DND-41 (cell line): ENCODE results near the gene PAAF1.

ENCODE experiments used
- EZH2 ChIP-seq: IDR thresholded peaks from 3 replicates; pipeline ENCODE4 v1.6.1; 2012; ENCODE audit warnings: borderline replicate concordance, low read depth, mild to moderate bottlenecking, moderate library complexity, low read length, inconsistent platforms; ENCODE audit not compliant: severe bottlenecking
- TF ChIP-seq, protein P1 (sequence below): IDR thresholded peaks from 2 replicates; pipeline ENCODE4 v1.5.1; 2012; ENCODE audit warnings: borderline replicate concordance, low read length, moderate library complexity, mild to moderate bottlenecking; ENCODE audit not compliant: poor library complexity, severe bottlenecking; ENCODE audit errors: extremely low read depth

DNA sequence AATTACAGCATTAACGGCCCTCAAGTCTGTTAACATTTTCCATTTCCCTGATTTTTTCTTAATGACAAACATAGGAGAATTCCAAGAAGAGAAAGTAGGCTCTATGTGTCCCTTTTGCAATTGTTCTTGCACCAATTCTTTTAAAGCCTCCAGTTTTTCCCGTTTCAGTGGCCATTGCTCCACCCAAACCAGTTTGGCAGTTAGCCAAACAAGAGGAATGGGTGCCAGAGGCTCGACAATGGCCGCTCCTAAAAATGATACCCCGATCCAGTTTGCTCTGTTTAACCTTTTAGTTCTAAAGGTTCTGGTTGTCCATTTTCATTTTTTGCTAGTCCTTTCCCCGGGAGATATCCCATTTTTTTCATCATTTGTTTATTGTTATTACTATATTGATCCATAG is 67.3 kb downstream of the PAAF1 start:
- no peak for TF ChIP-seq EZH2
- TF ChIP-seq, protein P1, sequence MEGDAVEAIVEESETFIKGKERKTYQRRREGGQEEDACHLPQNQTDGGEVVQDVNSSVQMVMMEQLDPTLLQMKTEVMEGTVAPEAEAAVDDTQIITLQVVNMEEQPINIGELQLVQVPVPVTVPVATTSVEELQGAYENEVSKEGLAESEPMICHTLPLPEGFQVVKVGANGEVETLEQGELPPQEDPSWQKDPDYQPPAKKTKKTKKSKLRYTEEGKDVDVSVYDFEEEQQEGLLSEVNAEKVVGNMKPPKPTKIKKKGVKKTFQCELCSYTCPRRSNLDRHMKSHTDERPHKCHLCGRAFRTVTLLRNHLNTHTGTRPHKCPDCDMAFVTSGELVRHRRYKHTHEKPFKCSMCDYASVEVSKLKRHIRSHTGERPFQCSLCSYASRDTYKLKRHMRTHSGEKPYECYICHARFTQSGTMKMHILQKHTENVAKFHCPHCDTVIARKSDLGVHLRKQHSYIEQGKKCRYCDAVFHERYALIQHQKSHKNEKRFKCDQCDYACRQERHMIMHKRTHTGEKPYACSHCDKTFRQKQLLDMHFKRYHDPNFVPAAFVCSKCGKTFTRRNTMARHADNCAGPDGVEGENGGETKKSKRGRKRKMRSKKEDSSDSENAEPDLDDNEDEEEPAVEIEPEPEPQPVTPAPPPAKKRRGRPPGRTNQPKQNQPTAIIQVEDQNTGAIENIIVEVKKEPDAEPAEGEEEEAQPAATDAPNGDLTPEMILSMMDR = no peak
